Stimulated activated CD8-positive, alpha-beta memory T cell treated with anti-CD3 and anti-CD28 coated beads, Interleukin-2, amount 100 ng/mL, for 48 hours (primary cell): ENCODE results near the gene KLHL30.
A peak's percentile ranks its signal among the peaks of the same experiment; 100 is the strongest.

ENCODE experiments used
- DNase-seq, 2 donors: peaks; one replicate each; pipeline ENCODE4 v3.0.0-alpha.2; 2020; ENCODE audit warnings: low read depth in 2 of 2

The KLHL30 gene

GRCh38 chr2:238149841-238150572 lies 11.5 kb downstream of the KLHL30 start:
- no peak for DNase-seq

GRCh38 chr2:238150686-238151085 lies 12.2 kb downstream of the KLHL30 start:
- DNase-seq = no peak

GRCh38 chr2:238151205-238151604 lies 12.7 kb downstream of the KLHL30 start:
- no peak for DNase-seq

- no peak for DNase-seq
These were observed 13.3 kb downstream of the KLHL30 start for GRCh38 chr2:238151628-238152235.

GRCh38 chr2:238152771-238153688 lies 14.6 kb downstream of the KLHL30 start:
- no peak for DNase-seq

GRCh38 chr2:238154570-238154969 lies 16.1 kb downstream of the KLHL30 start:
- no peak for DNase-seq

GRCh38 chr2:238155051-238155760 lies 16.7 kb downstream of the KLHL30 start:
- DNase-seq = no peak

- DNase-seq = no peak
These were observed 17.6 kb downstream of the KLHL30 start for GRCh38 chr2:238155761-238156694.

GRCh38 chr2:238157506-238158017 lies 19.1 kb downstream of the KLHL30 start:
- no peak for DNase-seq

- no peak for DNase-seq
These were observed 19.6 kb downstream of the KLHL30 start for GRCh38 chr2:238158018-238158508.

- peak; percentile 32 to 43 for DNase-seq
These were observed 20.1 kb downstream of the KLHL30 start, which contains the start of gene ERFE for GRCh38 chr2:238158509-238159070. TSS of gene ERFE (plus strand) at chr2:238158970. CDS start at chr2:238159008, 38 bp downstream.

GRCh38 chr2:238159071-238159539 lies 20.6 kb downstream of the KLHL30 start:
- peak in 1 of 2 donors; percentile 12 for DNase-seq

- no peak for DNase-seq
These were observed 21.3 kb downstream of the KLHL30 start for GRCh38 chr2:238159661-238160205.

GRCh38 chr2:238160206-238161129 lies 22.0 kb downstream of the KLHL30 start:
- DNase-seq = no peak

- DNase-seq = no peak
These were observed 23.0 kb downstream of the KLHL30 start for GRCh38 chr2:238161291-238162051.

GRCh38 chr2:238162251-238162845 lies 23.9 kb downstream of the KLHL30 start:
- DNase-seq = no peak

GRCh38 chr2:238162846-238163441 lies 24.5 kb downstream of the KLHL30 start:
- no peak for DNase-seq
